HEK293T (cell line): ENCODE results near the gene PARP16.

Experiments
- ARNT ChIP-seq: fragments of 450-650 bp; IDR thresholded peaks from 2 replicates; pipeline ENCODE4 v1.6.1; 2017; ENCODE audit warnings: mild to moderate bottlenecking
- BHLHE40 ChIP-seq: fragments of 450-650 bp; IDR thresholded peaks from 2 replicates; pipeline ENCODE4 v1.6.1; 2016; ENCODE audit warnings: mild to moderate bottlenecking, moderate library complexity, borderline replicate concordance
- CTBP1 ChIP-seq: fragments of 450-650 bp; IDR thresholded peaks from 2 replicates; pipeline ENCODE4 v1.6.1; 2016; ENCODE audit warnings: borderline replicate concordance
- FOXA1 ChIP-seq: fragments of 450-650 bp; IDR thresholded peaks from 2 replicates; pipeline ENCODE4 v1.6.1; 2016; ENCODE audit warnings: mild to moderate bottlenecking
- FOXK2 ChIP-seq: fragments of 450-650 bp; IDR thresholded peaks from 2 replicates; pipeline ENCODE4 v1.6.1; 2016; ENCODE audit warnings: mild to moderate bottlenecking
- FOXM1 ChIP-seq: fragments of 450-650 bp; IDR thresholded peaks from 2 replicates; pipeline ENCODE4 v1.6.1; 2017; ENCODE audit warnings: mild to moderate bottlenecking, borderline replicate concordance
- LEF1 ChIP-seq: fragments of 450-650 bp; IDR thresholded peaks from 2 replicates; pipeline ENCODE4 v1.6.1; 2017; ENCODE audit warnings: mild to moderate bottlenecking, borderline replicate concordance
- NFRKB ChIP-seq: fragments of 450-650 bp; IDR thresholded peaks from 2 replicates; pipeline ENCODE4 v1.6.1; 2016; ENCODE audit warnings: mild to moderate bottlenecking, moderate library complexity
- SP1 ChIP-seq: fragments of 450-650 bp; IDR thresholded peaks from 2 replicates; pipeline ENCODE4 v1.6.1; 2017
- SUZ12 ChIP-seq: fragments of 450-650 bp; IDR thresholded peaks from 2 replicates; pipeline ENCODE4 v1.6.1; 2016; ENCODE audit warnings: mild to moderate bottlenecking
- TARDBP ChIP-seq: fragments of 450-650 bp; IDR thresholded peaks from 2 replicates; pipeline ENCODE4 v1.6.1; 2016
- ZNF384 ChIP-seq: fragments of 450-650 bp; IDR thresholded peaks from 2 replicates; pipeline ENCODE4 v1.6.1; 2016
- TF ChIP-seq, protein P1 (sequence below): fragments of 450-650 bp; IDR thresholded peaks from 2 replicates; pipeline ENCODE4 v1.6.1; 2016

DNA sequence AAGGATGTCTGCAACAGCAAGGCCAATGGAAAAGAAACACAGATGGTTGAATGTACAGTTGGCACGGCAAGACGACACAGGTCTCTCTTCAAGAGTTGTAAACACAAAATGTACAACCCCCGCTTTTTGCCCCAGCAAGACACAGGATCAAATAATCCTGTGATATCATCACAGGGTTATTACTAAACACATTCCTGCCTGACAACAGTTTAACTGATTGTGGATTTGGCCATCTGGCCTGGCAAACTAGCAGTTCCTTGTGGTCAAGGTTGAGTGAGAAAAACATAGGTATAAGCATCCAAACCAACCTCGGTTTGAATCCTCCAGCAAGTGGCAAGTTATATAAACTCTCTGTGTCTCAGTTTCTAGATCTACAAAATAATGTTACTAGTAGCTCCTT, 23.4 kb downstream of the PARP16 start:
- TF ChIP-seq SP1 (no peak), SUZ12 (no peak), BHLHE40 (no peak), FOXM1 (no peak), NFRKB (no peak), TARDBP (no peak), ARNT (no peak), ZNF384 (no peak), LEF1 (no peak), FOXA1 (no peak), CTBP1 (no peak), FOXK2 (no peak)
- TF ChIP-seq, protein P1, sequence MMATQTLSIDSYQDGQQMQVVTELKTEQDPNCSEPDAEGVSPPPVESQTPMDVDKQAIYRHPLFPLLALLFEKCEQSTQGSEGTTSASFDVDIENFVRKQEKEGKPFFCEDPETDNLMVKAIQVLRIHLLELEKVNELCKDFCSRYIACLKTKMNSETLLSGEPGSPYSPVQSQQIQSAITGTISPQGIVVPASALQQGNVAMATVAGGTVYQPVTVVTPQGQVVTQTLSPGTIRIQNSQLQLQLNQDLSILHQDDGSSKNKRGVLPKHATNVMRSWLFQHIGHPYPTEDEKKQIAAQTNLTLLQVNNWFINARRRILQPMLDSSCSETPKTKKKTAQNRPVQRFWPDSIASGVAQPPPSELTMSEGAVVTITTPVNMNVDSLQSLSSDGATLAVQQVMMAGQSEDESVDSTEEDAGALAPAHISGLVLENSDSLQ = no peak
